HCT116 (cell line): ENCODE data around the gene SH3TC1. TPM values are rescaled to one million over a fixed set of nuclear protein-coding genes. Genes with fewer than 3 reads are reported as not detected.

Experiments used
- ATAC-seq: fragments of 200-7000 bp; cut with Tn5 transposase; 2 replicates; pipeline ENCODE4 v1.9.1; 2020; ENCODE audit warnings: mild to moderate bottlenecking, moderate library complexity
- BruUV-seq: library from RNA; stranded (reverse); fragments of 400-500 nt; replicated peaks from 2 replicates; lab custom pipeline; 2021; lab: Mats Ljungman, UMichigan
- CTCF ChIA-PET: fragments of 300-600 bp; sonication (Branson Sonifier 250); formaldehyde crosslinking; loops from one replicate; lab custom pipeline; 2021; ENCODE audit warnings: antibody characterized with exemption; lab: Charles Lee
- POLR2A ChIA-PET: fragments of 300-600, 350-600 bp; sonication (Branson Sonifier 250); formaldehyde crosslinking; loops from one replicate; lab custom pipeline; 2021; ENCODE audit warnings: antibody characterized with exemption; lab: Charles Lee
- RAD21 ChIA-PET, 2 experiments: fragments of 300-600 bp; sonication (Branson Sonifier 250); formaldehyde crosslinking; loops; one replicate each; lab custom pipeline; 2023; ENCODE audit warnings: low total read pairs in 2 of 2; ENCODE audit not compliant: uncharacterized antibody in 2 of 2, unreplicated experiment in 2 of 2, low non-redundant PET in 1 of 2; lab: Charles Lee
- DNase-seq: peaks from one replicate; pipeline ENCODE4 v3.0.0-alpha.2; 2010; ENCODE audit warnings: low read depth, low spot score
- H2AFZ ChIP-seq: fragments of 200-600 bp; shearing (Covaris generic), sonication (generic); 2 replicates; pipeline ENCODE4 v1.6.1; 2017; ENCODE audit warnings: low read depth, mixed run types, mixed read lengths, antibody characterized with exemption, low read length; ENCODE audit not compliant: poor library complexity, severe bottlenecking
- H3K27ac ChIP-seq: 2 replicates; pipeline ENCODE4 v1.5.1; 2012; ENCODE audit warnings: low read depth, low read length
- H3K27me3 ChIP-seq: fragments of 200-600 bp; sonication (generic); 2 replicates; pipeline ENCODE4 v1.6.1; 2016; ENCODE audit warnings: mixed run types, low read length, mixed read lengths; ENCODE audit not compliant: insufficient read depth
- H3K36me3 ChIP-seq, 2 experiments: fragments of 200-500 bp in 1 of 2; fragments of 200-600 bp in 1 of 2; sonication (Bioruptor generic) in 1 of 2; sonication (generic) in 1 of 2; 2 replicates each; pipeline versions ENCODE4 v1.5.1 to v1.6.1; 2014 to 2016; ENCODE audit warnings: low read length in 2 of 2, inconsistent platforms in 1 of 2, mixed read lengths in 1 of 2, mixed run types in 1 of 2; ENCODE audit not compliant: insufficient read depth in 2 of 2, control insufficient read depth in 1 of 2
- H3K4me1 ChIP-seq, 2 experiments: fragments of 200-600 bp in 1 of 2; sonication (generic) in 1 of 2; 2 replicates each; pipeline versions ENCODE4 v1.5.1 to v1.6.1; 2012 to 2017; ENCODE audit warnings: low read length in 2 of 2, inconsistent platforms in 1 of 2, mild to moderate bottlenecking in 1 of 2, mixed read lengths in 1 of 2, mixed run types in 1 of 2, moderate library complexity in 1 of 2; ENCODE audit not compliant: insufficient read depth in 2 of 2, control insufficient read depth in 1 of 2
- H3K4me2 ChIP-seq: fragments of 200-600 bp; sonication (generic); 2 replicates; pipeline ENCODE4 v1.6.1; 2017; ENCODE audit warnings: mixed run types, low read length, mixed read lengths
- H3K4me3 ChIP-seq, 2 experiments: fragments of 200-600 bp in 1 of 2; sonication (generic) in 1 of 2; replicated peaks in 1 of 2; 2 replicates each; pipeline ENCODE4 v1.5.1; 2011 to 2016; ENCODE audit warnings: low read length in 2 of 2, control low read depth in 1 of 2, low read depth in 1 of 2, mild to moderate bottlenecking in 1 of 2, mixed read lengths in 1 of 2, mixed run types in 1 of 2
- H3K79me2 ChIP-seq: fragments of 200-600 bp; sonication (generic); 2 replicates; pipeline ENCODE4 v1.6.1; 2017; ENCODE audit warnings: mild to moderate bottlenecking, mixed run types, low read length, moderate library complexity, mixed read lengths; ENCODE audit not compliant: insufficient read depth
- H3K9ac ChIP-seq: fragments of 200-600 bp; sonication (generic); 2 replicates; pipeline ENCODE4 v1.6.1; 2016; ENCODE audit warnings: low read length, mixed read lengths
- H3K9me2 ChIP-seq: fragments of 200-600 bp; sonication (generic), shearing (Covaris generic); 2 replicates; pipeline ENCODE4 v1.6.1; 2017; ENCODE audit warnings: mixed run types, mild to moderate bottlenecking, moderate library complexity; ENCODE audit not compliant: insufficient read depth
- H3K9me3 ChIP-seq, 2 experiments: fragments of 200-500 bp in 1 of 2; fragments of 200-600 bp in 1 of 2; sonication (Bioruptor generic) in 1 of 2; sonication (generic) in 1 of 2; 2 replicates each; pipeline ENCODE4 v1.6.1; 2014 to 2017; ENCODE audit warnings: low read length in 2 of 2, mixed read lengths in 2 of 2, inconsistent platforms in 1 of 2, low read depth in 1 of 2, mild to moderate bottlenecking in 1 of 2, mixed run types in 1 of 2, moderate library complexity in 1 of 2; ENCODE audit not compliant: control insufficient read depth in 1 of 2, insufficient read depth in 1 of 2
- H4K20me1 ChIP-seq: fragments of 200-600 bp; sonication (generic), shearing (Covaris generic); 2 replicates; pipeline ENCODE4 v1.6.1; 2017; ENCODE audit warnings: mixed run types, mild to moderate bottlenecking, moderate library complexity; ENCODE audit not compliant: insufficient read depth
- SRF ChIP-seq: IDR thresholded peaks from 2 replicates; pipeline ENCODE4 v1.6.1; 2012; ENCODE audit warnings: low read depth
- TCF7L2 ChIP-seq: IDR thresholded peaks from 2 replicates; pipeline ENCODE4 v1.7.0; 2011; ENCODE audit warnings: borderline replicate concordance, inconsistent platforms; ENCODE audit not compliant: insufficient read depth, insufficient read length; ENCODE audit errors: extremely low read depth
- intact Hi-C: fragments of 100-400 bp; cut with micrococcal nuclease; formaldehyde crosslinking; loops from 2 replicates; pipeline ENCODE4 v1.10.0; 2022
- total RNA-seq: library from RNA; stranded (reverse); gene quantifications from one replicate; pipeline ENCODE4 v1.2.1, GENCODE V29; 2021; ENCODE audit not compliant: unreplicated experiment
- TF ChIP-seq, protein P1 (sequence below): IDR thresholded peaks from 2 replicates; pipeline ENCODE4 v1.6.1; 2012; ENCODE audit warnings: low read depth
- TF ChIP-seq, protein P2 (sequence below): IDR thresholded peaks from 2 replicates; pipeline ENCODE4 v1.6.1; 2012

SH3TC1 gene
- total RNA-seq, 1 experiment from 2014 or later: 12.5 TPM

DNA sequence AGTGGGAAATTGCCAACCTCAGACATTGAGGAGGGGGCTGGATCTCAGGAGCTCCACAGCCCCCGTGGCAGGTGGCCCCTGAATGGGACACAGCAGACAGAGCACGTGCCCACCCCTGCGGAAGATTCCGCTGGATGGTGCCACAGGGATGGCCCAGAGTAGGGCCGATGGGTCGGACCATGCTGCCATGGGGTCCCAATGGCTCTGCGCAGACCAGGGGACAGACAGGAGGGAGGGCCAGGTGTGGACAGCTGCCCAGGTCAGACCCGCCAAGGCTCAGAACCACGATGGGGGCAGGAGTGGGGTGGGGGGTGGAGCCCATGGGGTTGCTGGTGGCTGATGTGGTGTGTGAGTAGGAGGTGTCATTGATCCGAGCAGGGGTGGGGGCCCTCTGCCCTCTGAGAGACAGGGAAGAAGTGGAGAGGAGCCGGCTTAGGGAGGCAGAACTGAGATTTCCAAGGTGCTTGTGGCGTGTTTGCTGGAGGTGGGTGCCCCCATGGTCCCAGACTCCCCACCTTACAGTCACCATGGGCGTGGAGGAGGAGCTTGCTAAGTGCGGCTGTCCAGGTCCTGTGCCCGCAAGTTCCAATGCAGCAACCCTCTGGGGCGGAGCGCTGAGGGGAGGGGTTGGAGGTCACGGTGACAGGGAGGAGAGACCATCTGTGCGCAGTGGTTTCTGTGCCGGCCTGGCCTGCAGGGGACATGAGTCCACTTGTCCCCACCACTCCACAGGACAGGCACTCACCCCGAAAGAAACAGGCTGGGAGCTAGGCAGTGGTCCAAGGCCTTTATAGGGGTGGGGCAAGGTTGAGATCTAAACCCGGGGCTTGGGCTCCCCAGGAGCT, 12.9 kb downstream of the SH3TC1 start:
- Histone ChIP-seq H3K9ac (no peak overlapping the region), H4K20me1 (no peaks in the 10 kb centered on the region), H3K4me1 (peaks cover 2 to 6% of the 10 kb centered on the region in 2 experiments; a peak in 3 of 4 replicates), H3K27ac (no peak overlapping the region), H3K27me3 (no peaks in the 10 kb centered on the region), H3K4me3 (no peak overlapping the region), H3K9me3 (no peaks in the 10 kb centered on the region), H3K79me2 (no peaks in the 10 kb centered on the region)
- BruUV-seq: no TSS peak
- no peak for ATAC-seq
- TF ChIP-seq SRF: no peak
- TF ChIP-seq, protein P1, sequence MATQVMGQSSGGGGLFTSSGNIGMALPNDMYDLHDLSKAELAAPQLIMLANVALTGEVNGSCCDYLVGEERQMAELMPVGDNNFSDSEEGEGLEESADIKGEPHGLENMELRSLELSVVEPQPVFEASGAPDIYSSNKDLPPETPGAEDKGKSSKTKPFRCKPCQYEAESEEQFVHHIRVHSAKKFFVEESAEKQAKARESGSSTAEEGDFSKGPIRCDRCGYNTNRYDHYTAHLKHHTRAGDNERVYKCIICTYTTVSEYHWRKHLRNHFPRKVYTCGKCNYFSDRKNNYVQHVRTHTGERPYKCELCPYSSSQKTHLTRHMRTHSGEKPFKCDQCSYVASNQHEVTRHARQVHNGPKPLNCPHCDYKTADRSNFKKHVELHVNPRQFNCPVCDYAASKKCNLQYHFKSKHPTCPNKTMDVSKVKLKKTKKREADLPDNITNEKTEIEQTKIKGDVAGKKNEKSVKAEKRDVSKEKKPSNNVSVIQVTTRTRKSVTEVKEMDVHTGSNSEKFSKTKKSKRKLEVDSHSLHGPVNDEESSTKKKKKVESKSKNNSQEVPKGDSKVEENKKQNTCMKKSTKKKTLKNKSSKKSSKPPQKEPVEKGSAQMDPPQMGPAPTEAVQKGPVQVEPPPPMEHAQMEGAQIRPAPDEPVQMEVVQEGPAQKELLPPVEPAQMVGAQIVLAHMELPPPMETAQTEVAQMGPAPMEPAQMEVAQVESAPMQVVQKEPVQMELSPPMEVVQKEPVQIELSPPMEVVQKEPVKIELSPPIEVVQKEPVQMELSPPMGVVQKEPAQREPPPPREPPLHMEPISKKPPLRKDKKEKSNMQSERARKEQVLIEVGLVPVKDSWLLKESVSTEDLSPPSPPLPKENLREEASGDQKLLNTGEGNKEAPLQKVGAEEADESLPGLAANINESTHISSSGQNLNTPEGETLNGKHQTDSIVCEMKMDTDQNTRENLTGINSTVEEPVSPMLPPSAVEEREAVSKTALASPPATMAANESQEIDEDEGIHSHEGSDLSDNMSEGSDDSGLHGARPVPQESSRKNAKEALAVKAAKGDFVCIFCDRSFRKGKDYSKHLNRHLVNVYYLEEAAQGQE: no peak
- no peak for TF ChIP-seq TCF7L2
- TF ChIP-seq, all 23 proteins: peak for 0
- Histone ChIP-seq H2AFZ (no peak overlapping the region), H3K9me2 (no peaks in the 10 kb centered on the region), H3K36me3 (no peaks in the 10 kb centered on the region), H3K4me2 (no peak overlapping the region)
- ChIA-PET CTCF (no interaction called here), RAD21 (no interaction called here), POLR2A (no interaction called here)
- intact Hi-C loops: no loop called here
- DNase-seq: no peak

DNA sequence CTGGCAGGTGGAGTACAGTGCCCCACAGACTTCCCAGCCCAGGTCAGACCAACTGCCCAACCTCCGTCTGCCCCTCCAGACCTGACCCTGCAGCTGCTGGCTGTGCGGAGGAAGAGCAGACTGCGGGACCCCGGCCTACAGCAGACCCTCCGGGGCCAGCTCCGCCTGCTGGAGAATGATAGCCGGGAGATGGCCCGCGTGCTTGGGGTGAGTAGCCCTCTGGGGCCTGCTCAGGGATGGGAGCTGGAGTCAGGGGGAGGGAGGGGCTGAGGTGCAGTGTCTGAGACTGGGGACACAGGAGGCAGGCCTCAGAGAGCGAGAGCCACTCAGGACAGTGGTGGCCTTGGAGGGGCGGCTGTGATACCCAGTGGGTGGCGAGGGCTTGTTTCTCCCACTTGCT, 13.5 kb downstream of the SH3TC1 start:
- RAD21 ChIA-PET: no interaction called here
- Histone ChIP-seq H3K9ac (no peak overlapping the region), H3K9me2 (no peaks in the 10 kb centered on the region), H3K4me1 (peaks cover 2 to 6% of the 10 kb centered on the region in 2 experiments; a peak in 3 of 4 replicates), H3K4me3 (no peak overlapping the region), H3K9me3 (no peaks in the 10 kb centered on the region), H3K27me3 (no peaks in the 10 kb centered on the region), H3K27ac (no peak overlapping the region), H3K36me3 (no peaks in the 10 kb centered on the region), H3K4me2 (no peak overlapping the region), H2AFZ (no peak overlapping the region), H4K20me1 (no peaks in the 10 kb centered on the region), H3K79me2 (no peaks in the 10 kb centered on the region)
- no TSS peak for BruUV-seq
- intact Hi-C loops: no loop called here
- TF ChIP-seq, protein P2, sequence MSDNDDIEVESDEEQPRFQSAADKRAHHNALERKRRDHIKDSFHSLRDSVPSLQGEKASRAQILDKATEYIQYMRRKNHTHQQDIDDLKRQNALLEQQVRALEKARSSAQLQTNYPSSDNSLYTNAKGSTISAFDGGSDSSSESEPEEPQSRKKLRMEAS: no peak
- DNase-seq (no peak), ATAC-seq (no peak)
- POLR2A ChIA-PET: no interaction called here
- CTCF ChIA-PET: no interaction called here
